HCT116 (cell line): ENCODE measurements around the gene GRK5.

Source experiments
- CEBPB ChIP-seq: IDR thresholded peaks from 2 replicates; pipeline ENCODE4 v1.6.1; 2012; ENCODE audit warnings: low read depth
- EZH2phosphoT487 ChIP-seq: fragments of 200-600 bp; IDR thresholded peaks from 2 replicates; pipeline ENCODE4 v1.6.1; 2018; ENCODE audit warnings: antibody characterized with exemption, borderline replicate concordance
- JUND ChIP-seq: IDR thresholded peaks from 2 replicates; pipeline ENCODE4 v1.6.1; 2012
- POLR2A ChIP-seq: IDR thresholded peaks from 2 replicates; pipeline ENCODE4 v1.7.0; 2011; ENCODE audit warnings: borderline replicate concordance; ENCODE audit not compliant: insufficient read depth, insufficient read length; ENCODE audit errors: extremely low read depth
- POLR2AphosphoS5 ChIP-seq: IDR thresholded peaks from 2 replicates; pipeline ENCODE4 v1.6.1; 2011; ENCODE audit warnings: mild to moderate bottlenecking, low read depth, low read length, moderate library complexity
- TF ChIP-seq, protein P1 (sequence below), 3 experiments: fragments of 200-600 bp in 1 of 3; sonication (generic) in 1 of 3; IDR thresholded peaks in 2 of 3; conservative IDR thresholded peaks in 1 of 3; 2 replicates each; pipeline ENCODE4 v1.5.1; 2012 to 2017; ENCODE audit warnings: low read depth in 2 of 3, low read length in 2 of 3, antibody characterized with exemption in 1 of 3, borderline replicate concordance in 1 of 3, control low read depth in 1 of 3, mild to moderate bottlenecking in 1 of 3, mixed read lengths in 1 of 3, mixed run types in 1 of 3, moderate library complexity in 1 of 3; ENCODE audit not compliant: insufficient read depth in 1 of 3

DNA sequence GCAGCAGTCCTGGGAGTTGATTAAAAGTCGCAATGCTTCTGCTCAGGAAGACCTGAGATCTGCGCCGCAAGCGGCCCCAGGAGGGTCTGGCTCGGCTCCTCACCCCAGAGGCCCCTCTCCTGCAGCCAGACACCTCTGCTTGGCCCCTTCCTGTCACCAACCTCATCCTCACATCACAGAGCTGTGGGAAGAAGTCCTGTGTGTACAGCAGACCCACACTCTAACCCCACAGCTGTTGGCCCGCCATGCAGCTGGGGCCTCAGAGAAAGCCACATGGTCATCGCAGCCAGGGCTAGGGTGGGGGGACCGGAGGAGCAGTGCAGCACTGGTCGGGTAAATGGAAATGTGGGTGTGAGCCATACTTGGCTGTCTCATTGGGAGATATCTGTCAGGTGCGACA is 237.5 kb downstream of the GRK5 start:
- TF ChIP-seq POLR2AphosphoS5 (no peak), EZH2phosphoT487 (no peak), CEBPB (no peak), POLR2A (no peak), JUND (no peak)
- TF ChIP-seq, protein P1, sequence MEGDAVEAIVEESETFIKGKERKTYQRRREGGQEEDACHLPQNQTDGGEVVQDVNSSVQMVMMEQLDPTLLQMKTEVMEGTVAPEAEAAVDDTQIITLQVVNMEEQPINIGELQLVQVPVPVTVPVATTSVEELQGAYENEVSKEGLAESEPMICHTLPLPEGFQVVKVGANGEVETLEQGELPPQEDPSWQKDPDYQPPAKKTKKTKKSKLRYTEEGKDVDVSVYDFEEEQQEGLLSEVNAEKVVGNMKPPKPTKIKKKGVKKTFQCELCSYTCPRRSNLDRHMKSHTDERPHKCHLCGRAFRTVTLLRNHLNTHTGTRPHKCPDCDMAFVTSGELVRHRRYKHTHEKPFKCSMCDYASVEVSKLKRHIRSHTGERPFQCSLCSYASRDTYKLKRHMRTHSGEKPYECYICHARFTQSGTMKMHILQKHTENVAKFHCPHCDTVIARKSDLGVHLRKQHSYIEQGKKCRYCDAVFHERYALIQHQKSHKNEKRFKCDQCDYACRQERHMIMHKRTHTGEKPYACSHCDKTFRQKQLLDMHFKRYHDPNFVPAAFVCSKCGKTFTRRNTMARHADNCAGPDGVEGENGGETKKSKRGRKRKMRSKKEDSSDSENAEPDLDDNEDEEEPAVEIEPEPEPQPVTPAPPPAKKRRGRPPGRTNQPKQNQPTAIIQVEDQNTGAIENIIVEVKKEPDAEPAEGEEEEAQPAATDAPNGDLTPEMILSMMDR (IDR thresholded peaks at IDR 0.05 in 2 of 3, conservative IDR thresholded peaks at IDR 0.05 in 1 of 3; ENCODE audit: borderline replicate concordance in 1 of 3, insufficient read depth in 1 of 3, low read depth in 2 of 3, low read length in 2 of 3), result no peak
